ENCODE data around the gene TM4SF5. TPM values are rescaled to one million over a fixed set of nuclear protein-coding genes. Genes with fewer than 3 reads are reported as not detected.

The TM4SF5 gene
- total and polyA plus RNA-seq, 10 donors: not detected

DNA sequence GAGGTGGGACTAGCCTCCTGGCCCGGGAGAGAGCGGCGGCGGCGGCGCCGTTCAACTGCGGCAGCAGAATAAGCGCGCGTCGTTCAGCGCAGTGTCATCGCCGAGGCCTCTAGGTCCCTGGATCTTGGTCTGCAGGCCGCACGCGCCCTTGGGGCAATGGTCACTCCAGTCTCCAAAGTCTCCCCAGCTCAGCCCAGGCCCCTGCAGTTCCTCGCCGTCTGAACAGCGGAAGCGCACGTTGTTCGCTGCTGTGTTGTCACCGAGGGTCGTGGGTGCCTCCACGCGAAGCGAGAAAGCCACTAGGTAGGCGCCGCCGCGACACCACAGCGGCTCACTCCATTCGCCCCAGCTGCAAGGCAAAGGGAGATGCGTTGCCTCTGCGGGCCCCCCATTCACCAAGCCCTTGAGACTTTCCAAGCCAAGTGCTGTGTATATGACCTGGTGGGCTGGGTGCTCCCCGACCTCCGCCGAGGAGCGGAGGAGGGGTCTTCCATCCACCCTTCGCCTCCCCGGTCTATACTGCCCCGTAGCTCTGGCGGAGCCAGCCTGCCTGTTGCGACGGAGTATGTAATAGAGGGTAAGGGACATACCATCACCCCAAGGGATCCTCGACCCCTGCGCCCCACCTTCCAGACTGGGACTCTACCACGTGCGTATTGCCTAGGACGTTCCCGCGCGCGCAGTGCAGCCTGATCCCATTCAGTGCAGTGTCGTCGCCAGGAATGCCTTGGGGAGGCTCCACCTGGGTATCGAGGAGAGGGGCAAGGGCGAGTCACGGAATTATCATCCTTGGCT lies 13.8 kb downstream of the TM4SF5 start:
- WGBS, 5 donors: 9 to 25% (median 11%) methylated on average over 23 to 61 of the region's 61 CpGs
- DNase-seq: no peak
- H3K27me3 ChIP-seq (replicated peaks in 1 of 7): peaks cover 0 to 90% (median 34%) of the 10 kb centered on the region in 7 donors
- peak overlapping the region in 6 of 8 donors; percentile 3 to 58 (median 18) for H3K4me3 ChIP-seq
- intact Hi-C loops (cut with DNase I; ENCODE audit: low total_unique reads): loop anchor here (5.0 to 10.0 kb wide), 2 partner anchors 51 to 102 kb away; partner anchors contain the start of genes CXCL16, MED11 and ZMYND15
- H3K36me3 ChIP-seq: no peaks in the 10 kb centered on the region
- H3K9me3 ChIP-seq: no peaks in the 10 kb centered on the region
- peak overlapping the region in 6 of 8 donors; percentile 2 to 67 (median 40) for H3K27ac ChIP-seq
- TF ChIP-seq POLR2A (IDR thresholded peaks at IDR 0.05) (no peak), POLR2AphosphoS5 (IDR thresholded peaks at IDR 0.05) (no peak), CTCF (IDR thresholded peaks at IDR 0.05 in 8 of 11, conservative IDR thresholded peaks at IDR 0.05 in 3 of 11) (no peak)
- H3K4me1 ChIP-seq: peaks cover 21 to 60% (median 45%) of the 10 kb centered on the region in 6 donors

DNA sequence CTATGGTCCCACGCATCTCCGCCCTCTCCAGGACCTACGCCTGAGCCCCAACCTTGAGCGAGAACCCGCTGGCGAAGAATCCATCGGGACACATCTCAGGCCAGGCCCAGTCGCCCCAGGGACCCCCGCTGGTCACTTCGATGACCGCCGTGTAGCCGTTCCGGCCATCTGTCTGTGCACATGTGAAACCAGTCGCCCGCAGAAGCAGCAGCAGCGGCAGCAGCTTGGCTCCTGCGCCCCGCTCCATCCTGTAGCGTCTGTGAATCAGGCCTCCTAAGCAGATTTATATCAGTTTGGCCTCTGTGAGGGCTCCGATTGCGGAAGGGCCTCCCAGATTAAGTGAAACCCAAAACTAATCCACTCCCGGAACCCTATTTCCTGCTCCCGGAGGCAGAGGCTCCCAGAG lies 14.4 kb downstream of the TM4SF5 start, which contains the start of gene VMO1:
Gene VMO1, minus strand, starts transcription at position 259 of the 406 bp plus-strand sequence. Its CDS starts 12 bp downstream, at position 247.
- DNase-seq: peak; percentile 83
- peaks cover 0 to 87% (median 34%) of the 10 kb centered on the region in 7 donors for H3K27me3 ChIP-seq (replicated peaks in 1 of 7)
- intact Hi-C loops (cut with DNase I; ENCODE audit: low total_unique reads): loop anchor here (5.0 to 10.0 kb wide), 2 partner anchors 51 to 101 kb away; partner anchors contain the start of genes CXCL16, MED11 and ZMYND15
- TF ChIP-seq POLR2AphosphoS5 (IDR thresholded peaks at IDR 0.05) (peak; percentile 52 to 80 (median 67)), CTCF (IDR thresholded peaks at IDR 0.05 in 8 of 11, conservative IDR thresholded peaks at IDR 0.05 in 3 of 11) (no peak)
- WGBS, 5 donors: 1 to 6% (median 5%) methylated on average over 12 to 24 of the region's 24 CpGs
- peak within 1 kb of the TSS in 6 of 8 donors; percentile 2 to 67 (median 40) for H3K27ac ChIP-seq
- H3K9me3 ChIP-seq: no peaks in the 10 kb centered on the region
- no peaks in the 10 kb centered on the region for H3K36me3 ChIP-seq
- peaks cover 24 to 66% (median 50%) of the 10 kb centered on the region in 6 donors for H3K4me1 ChIP-seq
- peak within 1 kb of the TSS in 6 of 8 donors; percentile 3 to 58 (median 18) for H3K4me3 ChIP-seq

DNA sequence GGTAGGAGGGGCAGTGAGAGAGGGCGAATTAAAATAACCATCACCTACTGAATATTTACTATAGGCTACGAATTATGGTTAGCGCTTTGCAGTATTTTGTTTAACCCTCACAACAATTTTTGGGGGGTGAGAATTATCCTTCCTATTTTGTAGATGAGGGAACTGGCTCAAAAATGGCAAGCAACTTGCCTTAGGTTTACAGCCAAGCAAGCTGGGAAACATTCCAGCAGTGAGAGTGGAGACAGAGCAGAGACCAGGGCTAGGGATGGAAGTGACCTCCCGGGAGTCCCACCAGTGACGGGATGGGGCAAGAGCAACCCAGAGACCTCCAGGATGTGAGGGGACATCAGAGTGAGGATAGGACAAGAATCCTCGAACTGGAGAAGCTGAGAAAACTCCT lies 14.8 kb downstream of the TM4SF5 start:
- Histone ChIP-seq H3K4me1 (peaks cover 24 to 68% (median 50%) of the 10 kb centered on the region in 6 donors), H3K27ac (peak overlapping the region in 6 of 8 donors; percentile 2 to 67 (median 40)), H3K27me3 (replicated peaks in 1 of 7) (peaks cover 0 to 83% (median 34%) of the 10 kb centered on the region in 7 donors), H3K4me3 (peak overlapping the region in 5 of 8 donors; percentile 3 to 58 (median 10)), H3K9me3 (no peaks in the 10 kb centered on the region), H3K36me3 (no peaks in the 10 kb centered on the region)
- TF ChIP-seq POLR2A (IDR thresholded peaks at IDR 0.05) (no peak), POLR2AphosphoS5 (IDR thresholded peaks at IDR 0.05) (no peak), CTCF (IDR thresholded peaks at IDR 0.05 in 8 of 11, conservative IDR thresholded peaks at IDR 0.05 in 3 of 11) (no peak)
- no peak for DNase-seq
- intact Hi-C loops (cut with DNase I; ENCODE audit: low total_unique reads): loop anchor here (5.0 to 10.0 kb wide), 2 partner anchors 52 to 101 kb away; partner anchors contain the start of genes CXCL16, MED11 and ZMYND15
- WGBS, 5 donors: 11 to 20% (median 16%) methylated on average over 6 of the region's 6 CpGs

Data from spleen (tissue), 11 donors.